Choroid plexus epithelial cell (primary cell): Measurements from ENCODE around the gene ARID5B.

Experiments
- DNase-seq: peaks from one replicate; pipeline ENCODE4 v3.0.0-alpha.2; 2010; ENCODE audit warnings: low read depth
- H3K4me3 ChIP-seq: 2 replicates; pipeline ENCODE4 v1.5.1; 2011; ENCODE audit warnings: low read depth, mild to moderate bottlenecking, control low read depth, low read length, moderate library complexity
- CTCF ChIP-seq: conservative IDR thresholded peaks from 2 replicates; pipeline ENCODE4 v1.5.1; 2011; ENCODE audit warnings: low read depth, mild to moderate bottlenecking, control low read depth, inconsistent platforms, low read length, moderate library complexity

Gene ARID5B

GRCh38 chr10:62018131-62018911 lies 116.8 kb downstream of the ARID5B start:
- DNase-seq, result no peak
- no peak overlapping the region for H3K4me3 ChIP-seq
- TF ChIP-seq CTCF, result no peak

- H3K4me3 ChIP-seq, result no peak overlapping the region
- DNase-seq, result no peak
- TF ChIP-seq CTCF, result no peak
These were observed 117.7 kb downstream of the ARID5B start for GRCh38 chr10:62019013-62019684.

DNA sequence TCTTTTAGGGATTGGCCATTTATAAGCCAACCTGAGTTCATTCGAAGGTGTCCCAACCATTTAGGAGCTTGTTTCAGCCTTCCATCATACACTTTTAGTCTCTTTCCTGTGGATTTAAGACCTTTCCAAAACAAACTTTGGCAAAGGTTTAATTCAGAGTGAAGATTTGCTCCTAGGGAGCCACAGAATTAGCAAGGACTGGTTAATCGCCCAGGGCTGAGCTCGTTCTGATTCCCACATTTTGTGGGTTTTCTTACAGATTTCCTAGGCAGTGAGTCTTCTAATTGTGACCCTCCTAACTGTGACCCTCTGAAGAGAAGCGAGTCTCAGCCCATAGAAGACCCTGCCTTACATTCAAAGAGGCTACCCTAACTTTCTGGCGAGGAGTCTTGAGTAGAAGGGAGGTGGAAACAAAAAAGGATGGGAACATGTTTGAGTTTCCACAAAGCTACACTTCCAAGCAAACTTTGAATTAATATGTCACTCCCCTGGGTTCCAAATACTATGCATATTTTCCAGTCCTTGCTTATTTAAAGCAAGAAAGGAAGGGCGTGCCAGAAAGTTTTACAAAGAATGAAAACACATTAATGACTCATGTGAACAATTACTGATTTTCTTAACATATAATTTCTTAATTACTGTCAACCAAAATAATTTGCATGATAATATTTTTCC lies 118.3 kb downstream of the ARID5B start:
- no peak overlapping the region for H3K4me3 ChIP-seq
- TF ChIP-seq CTCF, result no peak
- no peak for DNase-seq

DNA sequence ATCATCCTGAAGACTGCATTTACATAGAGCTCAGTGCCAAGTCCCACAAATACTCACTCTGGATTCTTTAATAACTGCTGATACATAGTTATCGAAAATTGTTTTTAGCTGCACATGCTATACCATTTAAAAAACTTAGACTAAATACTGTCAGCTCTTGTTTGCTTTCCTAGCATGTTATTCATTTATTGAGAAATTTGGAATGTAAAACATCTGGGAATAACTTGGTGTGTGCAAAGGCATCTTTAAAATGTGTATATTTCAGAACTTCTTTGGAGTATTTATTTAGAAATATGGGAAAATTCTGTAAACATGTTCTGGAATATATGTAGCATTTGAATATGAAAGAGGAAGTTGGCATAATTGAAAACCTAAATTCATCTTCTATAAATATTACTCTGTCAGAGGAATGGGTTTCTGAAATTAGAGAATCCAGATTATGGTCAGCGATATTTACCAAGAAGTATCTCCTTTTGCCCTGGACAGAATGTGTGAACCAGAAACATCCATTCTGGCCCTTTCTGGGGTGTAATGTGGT lies 119.7 kb downstream of the ARID5B start:
- DNase-seq, result no peak
- H3K4me3 ChIP-seq, result no peak overlapping the region
- TF ChIP-seq CTCF, result no peak

DNA sequence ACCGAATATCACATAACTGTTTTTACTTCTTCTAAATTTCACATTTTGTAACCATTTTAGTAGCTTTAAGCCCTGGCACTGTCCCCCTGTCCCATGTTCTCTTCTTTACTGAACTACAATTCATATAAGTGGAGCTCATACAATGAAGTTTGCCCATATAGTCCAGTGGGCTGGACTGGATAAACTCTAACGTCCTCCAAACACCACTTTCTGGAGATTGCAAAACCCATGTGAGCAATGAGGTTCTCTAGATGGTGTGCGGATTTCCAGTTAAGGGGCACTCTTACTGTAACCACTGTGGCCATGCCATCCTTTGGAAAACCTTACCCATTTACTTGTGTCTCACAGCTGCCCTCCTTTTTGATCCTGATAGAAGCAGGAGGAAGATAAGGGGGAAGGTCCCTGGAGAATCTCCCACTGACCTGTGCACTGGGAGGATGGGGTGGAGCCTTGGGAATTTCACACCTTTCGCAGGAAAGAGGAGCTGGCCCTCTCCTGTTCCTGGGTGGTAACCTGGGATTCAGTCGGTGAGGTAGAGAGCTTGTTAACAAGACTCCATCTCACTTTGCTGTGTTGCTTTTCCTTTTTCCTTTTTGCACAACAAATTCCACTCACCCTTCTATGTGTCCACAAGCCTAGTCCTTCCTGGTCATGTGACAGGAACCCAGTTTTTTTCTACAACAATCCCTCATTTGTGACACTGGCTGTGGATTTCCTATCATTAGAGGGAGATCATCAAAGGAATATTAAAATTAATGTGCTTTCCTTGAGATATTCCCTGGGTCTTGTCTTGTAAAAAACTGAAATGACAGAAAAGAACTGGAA lies 120.7 kb downstream of the ARID5B start:
- no peak for DNase-seq
- H3K4me3 ChIP-seq, result no peak overlapping the region
- TF ChIP-seq CTCF, result no peak

DNA sequence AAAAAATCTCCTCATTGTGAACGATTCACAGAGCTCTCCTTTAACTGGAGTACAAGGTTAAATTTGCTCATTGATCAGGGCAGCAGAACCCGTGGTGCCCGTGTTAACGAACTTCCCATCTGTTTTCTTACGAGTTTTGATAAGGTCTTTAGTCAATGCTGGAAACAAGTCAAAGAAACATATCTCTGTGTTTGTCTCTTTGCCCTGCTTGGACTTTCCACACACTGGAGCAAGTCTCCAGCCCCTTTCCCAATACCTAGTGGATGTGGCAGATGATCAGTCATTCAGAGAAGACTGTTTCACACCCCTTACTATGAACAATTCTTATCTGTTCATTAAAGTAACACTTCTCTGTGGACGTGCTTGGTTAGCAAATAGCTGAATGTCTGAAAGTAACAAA lies 121.3 kb downstream of the ARID5B start:
- DNase-seq, result no peak
- no peak overlapping the region for H3K4me3 ChIP-seq
- no peak for TF ChIP-seq CTCF
